Iris pigment epithelial cell (primary cell): ENCODE results near the gene PCDHA2.
"Not testable (repeated sequence)": the region's sequence is repeated elsewhere in the genome, so short reads cannot be mapped to it uniquely, and the experiment has no call there.

Experiments used
- DNase-seq: peaks from one replicate; pipeline ENCODE4 v3.0.0-alpha.2; 2011; ENCODE audit warnings: low read depth

PCDHA2 gene

GRCh38 chr5:140821375-140822280 is 27.0 kb downstream of the PCDHA2 start, which contains the start of gene PCDHA5:
TSS of gene PCDHA5 (plus strand) at chr5:140821613.
- peak; percentile 7 for DNase-seq

- DNase-seq: no peak
These were observed 27.6 kb downstream of the PCDHA2 start for GRCh38 chr5:140822281-140822629.

GRCh38 chr5:140822969-140823368 is 28.3 kb downstream of the PCDHA2 start:
- DNase-seq: not testable (repeated sequence)

- DNase-seq: no peak
These were observed 28.8 kb downstream of the PCDHA2 start for GRCh38 chr5:140823475-140823874.

GRCh38 chr5:140827704-140828361 is 33.2 kb downstream of the PCDHA2 start, which contains the start of gene PCDHA6:
TSS of gene PCDHA6 (plus strand) at chr5:140827960. CDS start at chr5:140828092, 132 bp downstream.
- peak; percentile 6 for DNase-seq

- DNase-seq: no peak
These were observed 33.7 kb downstream of the PCDHA2 start for GRCh38 chr5:140828362-140828737.

GRCh38 chr5:140829511-140830501 is 35.2 kb downstream of the PCDHA2 start:
- DNase-seq: not testable (repeated sequence)

- DNase-seq: peak; percentile 12
These were observed 39.3 kb downstream of the PCDHA2 start, which contains the start of gene PCDHA7 for GRCh38 chr5:140833993-140834392. TSS of gene PCDHA7 (plus strand) at chr5:140834269. CDS start at chr5:140834384, 115 bp downstream.

GRCh38 chr5:140834439-140835008 is 39.9 kb downstream of the PCDHA2 start:
- not testable (repeated sequence) for DNase-seq

- DNase-seq: no peak
These were observed 41.2 kb downstream of the PCDHA2 start for GRCh38 chr5:140835622-140836510.

GRCh38 chr5:140840978-140841962 is 46.6 kb downstream of the PCDHA2 start, which contains the start of gene PCDHA8:
TSS of gene PCDHA8 (plus strand) at chr5:140841187. CDS start at chr5:140841322, 135 bp downstream.
- DNase-seq: peak; percentile 5

- DNase-seq: no peak
These were observed 48.4 kb downstream of the PCDHA2 start for GRCh38 chr5:140842798-140843733.
